Measurements from ENCODE around the gene KLF7. TPM values are rescaled to one million over a fixed set of nuclear protein-coding genes. Genes with fewer than 3 reads are reported as not detected.

Gene KLF7
- total RNA-seq, 1 experiment from 2014 or later: 15.4 TPM

DNA sequence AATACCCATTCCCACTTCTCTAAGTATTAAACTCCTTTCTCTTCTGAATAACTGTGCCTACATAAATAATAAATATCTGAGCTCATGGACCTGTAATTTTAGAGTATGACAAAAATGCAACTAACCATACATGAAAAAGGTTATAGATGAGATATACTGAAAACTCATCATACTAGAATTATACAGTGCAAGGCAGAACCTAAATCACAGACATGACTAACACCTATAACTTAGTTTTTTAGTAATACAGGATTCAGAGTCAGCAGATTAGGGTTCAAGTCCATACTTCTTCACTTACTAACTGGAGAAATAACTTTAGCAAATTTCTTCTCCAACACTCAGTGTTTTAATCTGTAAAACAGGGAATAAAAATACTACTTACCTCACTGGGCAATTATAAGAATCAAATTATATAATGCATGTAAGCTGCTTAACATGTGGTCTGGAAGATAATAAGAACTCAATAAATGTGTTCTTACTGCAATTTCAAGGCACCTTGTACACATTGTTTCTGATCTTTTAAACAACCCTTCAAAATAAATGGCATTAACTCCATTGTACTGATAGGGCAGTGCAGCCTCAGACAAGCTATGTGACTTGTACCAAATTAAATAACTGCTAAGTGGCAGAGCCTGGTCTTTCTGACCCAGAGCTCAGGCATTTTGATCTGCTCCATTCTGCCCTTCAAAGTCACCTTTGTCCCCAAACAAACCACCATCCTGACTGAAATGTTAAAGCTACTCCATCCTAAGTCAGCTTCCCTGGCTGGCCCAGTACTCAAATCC lies 39.6 kb upstream of the KLF7 start:
- Histone ChIP-seq H3K4me2 (ENCODE audit: low read length) (no peak overlapping the region), H3K27ac (ENCODE audit: low read depth, low read length) (no peak overlapping the region), H3K4me1 (ENCODE audit: control insufficient read depth in 1 of 2, insufficient read depth in 2 of 2, low read length in 2 of 2) (no peaks in the 10 kb centered on the region), H2AFZ (ENCODE audit: low read depth, low read length, poor library complexity, severe bottlenecking) (no peak overlapping the region), H3K27me3 (ENCODE audit: insufficient read depth, low read length) (no peaks in the 10 kb centered on the region), H3K79me2 (ENCODE audit: insufficient read depth, low read length) (no peaks in the 10 kb centered on the region), H4K20me1 (ENCODE audit: insufficient read depth) (no peaks in the 10 kb centered on the region), H3K4me3 (replicated peaks in 1 of 2; ENCODE audit: low read depth in 1 of 2, low read length in 2 of 2) (no peak overlapping the region), H3K9ac (ENCODE audit: low read length) (no peak overlapping the region), H3K9me2 (ENCODE audit: insufficient read depth) (0 out of 2 replicates have a peak, but pooled peaks cover 4% of the 10 kb centered on the region), H3K9me3 (ENCODE audit: control insufficient read depth in 1 of 2, insufficient read depth in 1 of 2, low read depth in 1 of 2, low read length in 2 of 2) (no peaks in the 10 kb centered on the region), H3K36me3 (ENCODE audit: control insufficient read depth in 1 of 2, insufficient read depth in 2 of 2, low read length in 2 of 2) (no peaks in the 10 kb centered on the region)
- TF ChIP-seq RAD21 (IDR thresholded peaks at IDR 0.05; ENCODE audit: low read depth): no peak
- TF ChIP-seq EZH2phosphoT487 (IDR thresholded peaks at IDR 0.05; ENCODE audit: borderline replicate concordance): no peak
- no peak for TF ChIP-seq EGR1 (IDR thresholded peaks at IDR 0.05; ENCODE audit: low read depth)
- TF ChIP-seq, protein P1, sequence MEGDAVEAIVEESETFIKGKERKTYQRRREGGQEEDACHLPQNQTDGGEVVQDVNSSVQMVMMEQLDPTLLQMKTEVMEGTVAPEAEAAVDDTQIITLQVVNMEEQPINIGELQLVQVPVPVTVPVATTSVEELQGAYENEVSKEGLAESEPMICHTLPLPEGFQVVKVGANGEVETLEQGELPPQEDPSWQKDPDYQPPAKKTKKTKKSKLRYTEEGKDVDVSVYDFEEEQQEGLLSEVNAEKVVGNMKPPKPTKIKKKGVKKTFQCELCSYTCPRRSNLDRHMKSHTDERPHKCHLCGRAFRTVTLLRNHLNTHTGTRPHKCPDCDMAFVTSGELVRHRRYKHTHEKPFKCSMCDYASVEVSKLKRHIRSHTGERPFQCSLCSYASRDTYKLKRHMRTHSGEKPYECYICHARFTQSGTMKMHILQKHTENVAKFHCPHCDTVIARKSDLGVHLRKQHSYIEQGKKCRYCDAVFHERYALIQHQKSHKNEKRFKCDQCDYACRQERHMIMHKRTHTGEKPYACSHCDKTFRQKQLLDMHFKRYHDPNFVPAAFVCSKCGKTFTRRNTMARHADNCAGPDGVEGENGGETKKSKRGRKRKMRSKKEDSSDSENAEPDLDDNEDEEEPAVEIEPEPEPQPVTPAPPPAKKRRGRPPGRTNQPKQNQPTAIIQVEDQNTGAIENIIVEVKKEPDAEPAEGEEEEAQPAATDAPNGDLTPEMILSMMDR (IDR thresholded peaks at IDR 0.05 in 2 of 3, conservative IDR thresholded peaks at IDR 0.05 in 1 of 3; ENCODE audit: borderline replicate concordance in 1 of 3, insufficient read depth in 1 of 3, low read depth in 2 of 3, low read length in 2 of 3): no peak
- TF ChIP-seq, protein P2, sequence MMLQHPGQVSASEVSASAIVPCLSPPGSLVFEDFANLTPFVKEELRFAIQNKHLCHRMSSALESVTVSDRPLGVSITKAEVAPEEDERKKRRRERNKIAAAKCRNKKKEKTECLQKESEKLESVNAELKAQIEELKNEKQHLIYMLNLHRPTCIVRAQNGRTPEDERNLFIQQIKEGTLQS (IDR thresholded peaks at IDR 0.05): no peak
- no peak for TF ChIP-seq JUND (IDR thresholded peaks at IDR 0.05)
- no peak for TF ChIP-seq POLR2A (IDR thresholded peaks at IDR 0.05; ENCODE audit: borderline replicate concordance, extremely low read depth, insufficient read depth, insufficient read length)
- no peak for TF ChIP-seq CBX3 (IDR thresholded peaks at IDR 0.05; ENCODE audit: low read depth)
- TF ChIP-seq, protein P3, sequence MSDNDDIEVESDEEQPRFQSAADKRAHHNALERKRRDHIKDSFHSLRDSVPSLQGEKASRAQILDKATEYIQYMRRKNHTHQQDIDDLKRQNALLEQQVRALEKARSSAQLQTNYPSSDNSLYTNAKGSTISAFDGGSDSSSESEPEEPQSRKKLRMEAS (IDR thresholded peaks at IDR 0.05): no peak
- no peak for TF ChIP-seq SP1 (IDR thresholded peaks at IDR 0.05; ENCODE audit: low read depth)
- TF ChIP-seq, protein P4, sequence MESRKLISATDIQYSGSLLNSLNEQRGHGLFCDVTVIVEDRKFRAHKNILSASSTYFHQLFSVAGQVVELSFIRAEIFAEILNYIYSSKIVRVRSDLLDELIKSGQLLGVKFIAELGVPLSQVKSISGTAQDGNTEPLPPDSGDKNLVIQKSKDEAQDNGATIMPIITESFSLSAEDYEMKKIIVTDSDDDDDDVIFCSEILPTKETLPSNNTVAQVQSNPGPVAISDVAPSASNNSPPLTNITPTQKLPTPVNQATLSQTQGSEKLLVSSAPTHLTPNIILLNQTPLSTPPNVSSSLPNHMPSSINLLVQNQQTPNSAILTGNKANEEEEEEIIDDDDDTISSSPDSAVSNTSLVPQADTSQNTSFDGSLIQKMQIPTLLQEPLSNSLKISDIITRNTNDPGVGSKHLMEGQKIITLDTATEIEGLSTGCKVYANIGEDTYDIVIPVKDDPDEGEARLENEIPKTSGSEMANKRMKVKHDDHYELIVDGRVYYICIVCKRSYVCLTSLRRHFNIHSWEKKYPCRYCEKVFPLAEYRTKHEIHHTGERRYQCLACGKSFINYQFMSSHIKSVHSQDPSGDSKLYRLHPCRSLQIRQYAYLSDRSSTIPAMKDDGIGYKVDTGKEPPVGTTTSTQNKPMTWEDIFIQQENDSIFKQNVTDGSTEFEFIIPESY (IDR thresholded peaks at IDR 0.05; ENCODE audit: extremely low read depth, insufficient replicate concordance, low read length): no peak
- no peak for TF ChIP-seq YY1 (IDR thresholded peaks at IDR 0.05; ENCODE audit: extremely low read depth, insufficient replicate concordance, low read depth, low read length)
- TF ChIP-seq SRF (IDR thresholded peaks at IDR 0.05; ENCODE audit: low read depth): no peak
- TF ChIP-seq TCF7L2 (IDR thresholded peaks at IDR 0.05; ENCODE audit: borderline replicate concordance, extremely low read depth, insufficient read depth, insufficient read length): no peak
- TF ChIP-seq CEBPB (IDR thresholded peaks at IDR 0.05; ENCODE audit: low read depth): no peak
- TF ChIP-seq EZH2 (IDR thresholded peaks at IDR 0.05): no peak
- no peak for TF ChIP-seq ZFX (IDR thresholded peaks at IDR 0.05)
- TF ChIP-seq, protein P5, sequence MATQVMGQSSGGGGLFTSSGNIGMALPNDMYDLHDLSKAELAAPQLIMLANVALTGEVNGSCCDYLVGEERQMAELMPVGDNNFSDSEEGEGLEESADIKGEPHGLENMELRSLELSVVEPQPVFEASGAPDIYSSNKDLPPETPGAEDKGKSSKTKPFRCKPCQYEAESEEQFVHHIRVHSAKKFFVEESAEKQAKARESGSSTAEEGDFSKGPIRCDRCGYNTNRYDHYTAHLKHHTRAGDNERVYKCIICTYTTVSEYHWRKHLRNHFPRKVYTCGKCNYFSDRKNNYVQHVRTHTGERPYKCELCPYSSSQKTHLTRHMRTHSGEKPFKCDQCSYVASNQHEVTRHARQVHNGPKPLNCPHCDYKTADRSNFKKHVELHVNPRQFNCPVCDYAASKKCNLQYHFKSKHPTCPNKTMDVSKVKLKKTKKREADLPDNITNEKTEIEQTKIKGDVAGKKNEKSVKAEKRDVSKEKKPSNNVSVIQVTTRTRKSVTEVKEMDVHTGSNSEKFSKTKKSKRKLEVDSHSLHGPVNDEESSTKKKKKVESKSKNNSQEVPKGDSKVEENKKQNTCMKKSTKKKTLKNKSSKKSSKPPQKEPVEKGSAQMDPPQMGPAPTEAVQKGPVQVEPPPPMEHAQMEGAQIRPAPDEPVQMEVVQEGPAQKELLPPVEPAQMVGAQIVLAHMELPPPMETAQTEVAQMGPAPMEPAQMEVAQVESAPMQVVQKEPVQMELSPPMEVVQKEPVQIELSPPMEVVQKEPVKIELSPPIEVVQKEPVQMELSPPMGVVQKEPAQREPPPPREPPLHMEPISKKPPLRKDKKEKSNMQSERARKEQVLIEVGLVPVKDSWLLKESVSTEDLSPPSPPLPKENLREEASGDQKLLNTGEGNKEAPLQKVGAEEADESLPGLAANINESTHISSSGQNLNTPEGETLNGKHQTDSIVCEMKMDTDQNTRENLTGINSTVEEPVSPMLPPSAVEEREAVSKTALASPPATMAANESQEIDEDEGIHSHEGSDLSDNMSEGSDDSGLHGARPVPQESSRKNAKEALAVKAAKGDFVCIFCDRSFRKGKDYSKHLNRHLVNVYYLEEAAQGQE (IDR thresholded peaks at IDR 0.05; ENCODE audit: low read depth): no peak
- TF ChIP-seq SIN3A (IDR thresholded peaks at IDR 0.05; ENCODE audit: low read depth): no peak
- no peak for TF ChIP-seq ELF1 (IDR thresholded peaks at IDR 0.05; ENCODE audit: borderline replicate concordance, low read depth)
- DNase-seq (ENCODE audit: low read depth, low spot score): no peak
- ChIA-PET POLR2A (no interaction called here), CTCF (no interaction called here), RAD21 (ENCODE audit: low non-redundant PET in 1 of 2, low total read pairs in 2 of 2, uncharacterized antibody in 2 of 2, unreplicated experiment in 2 of 2) (no interaction called here)
- intact Hi-C loops (cut with micrococcal nuclease): no loop called here
- BruUV-seq (replicated peaks): no TSS peak
- ATAC-seq: no peak
